Cardiac muscle cell (in vitro differentiated cells and primary cell): ENCODE results near the gene SPRR4. TPM values are rescaled to one million over a fixed set of nuclear protein-coding genes. Genes with fewer than 3 reads are reported as not detected.

Source experiments
- DNase-seq, 2 donors: peaks; one replicate each; pipeline versions ENCODE4 v3.0.0 to v3.0.0-alpha.2; 2010 to 2017; ENCODE audit warnings: low read depth in 1 of 2, low spot score in 1 of 2
- H3K27ac ChIP-seq: fragments of 200-600 bp; sonication (generic); 2 replicates; pipeline ENCODE4 v1.5.1; 2016
- H3K27me3 ChIP-seq: fragments of 200-600 bp; sonication (generic); 2 replicates; pipeline ENCODE4 v1.6.0; 2016; ENCODE audit warnings: control low read depth
- H3K36me3 ChIP-seq: fragments of 200-600 bp; sonication (generic); 2 replicates; pipeline ENCODE4 v1.5.1; 2016; ENCODE audit warnings: control low read depth
- H3K4me1 ChIP-seq: fragments of 200-600 bp; sonication (generic); 2 replicates; pipeline ENCODE4 v1.8.1; 2017; ENCODE audit warnings: low read depth, mild to moderate bottlenecking, mixed run types
- H3K4me3 ChIP-seq: fragments of 200-600 bp; sonication (generic); 2 replicates; pipeline ENCODE4 v1.5.1; 2016; ENCODE audit warnings: mild to moderate bottlenecking
- H3K9me3 ChIP-seq: fragments of 200-600 bp; sonication (generic); 2 replicates; pipeline ENCODE4 v1.5.1; 2017; ENCODE audit warnings: low read depth, mild to moderate bottlenecking, control low read depth
- polyA plus RNA-seq: library from polyadenylated mRNA; unstranded; fragments of >200 nt; fragmentation: Nextera tagmentation; extraction: Ambion mirVana; gene quantifications from 2 replicates; pipeline ENCODE4 v1.2.1, GENCODE V29; 2016
- total RNA-seq: library from RNA; depleted of rRNA; stranded (reverse); fragments of >200 nt; gene quantifications from 2 replicates; pipeline ENCODE4 v1.2.3, GENCODE V29; 2016
- TF ChIP-seq, protein P1 (sequence below): IDR thresholded peaks from 2 replicates; pipeline ENCODE4 v1.5.1; 2012; ENCODE audit warnings: low read depth, mild to moderate bottlenecking, low read length

SPRR4 gene
- total and polyA plus RNA-seq, 2 experiments from 2014 or later, result not detected

DNA sequence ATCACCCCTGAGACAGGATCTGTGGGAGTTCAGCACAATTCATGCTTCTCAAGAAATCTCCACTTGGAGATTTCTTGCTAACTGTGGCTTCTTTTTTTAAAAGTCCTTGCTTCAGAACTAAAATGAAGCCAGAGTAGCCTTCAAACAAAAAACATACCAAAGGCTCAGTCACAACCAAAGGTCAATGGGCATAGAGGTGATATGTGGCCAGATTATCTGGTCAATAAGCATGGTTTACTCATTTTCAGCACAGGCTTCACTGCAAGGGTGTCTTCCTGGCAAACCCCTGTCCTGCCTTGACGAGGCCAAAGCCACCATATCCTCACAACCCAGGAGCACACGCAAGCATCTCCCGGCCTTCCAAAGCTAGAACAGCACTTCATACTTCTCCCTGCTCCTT is 11.2 kb upstream of the SPRR4 start:
- Histone ChIP-seq H3K9me3 (no peaks in the 10 kb centered on the region), H3K4me3 (no peak overlapping the region), H3K4me1 (no peaks in the 10 kb centered on the region), H3K36me3 (no peaks in the 10 kb centered on the region), H3K27ac (no peak overlapping the region), H3K27me3 (no peaks in the 10 kb centered on the region)
- DNase-seq, result no peak
- TF ChIP-seq, protein P1, sequence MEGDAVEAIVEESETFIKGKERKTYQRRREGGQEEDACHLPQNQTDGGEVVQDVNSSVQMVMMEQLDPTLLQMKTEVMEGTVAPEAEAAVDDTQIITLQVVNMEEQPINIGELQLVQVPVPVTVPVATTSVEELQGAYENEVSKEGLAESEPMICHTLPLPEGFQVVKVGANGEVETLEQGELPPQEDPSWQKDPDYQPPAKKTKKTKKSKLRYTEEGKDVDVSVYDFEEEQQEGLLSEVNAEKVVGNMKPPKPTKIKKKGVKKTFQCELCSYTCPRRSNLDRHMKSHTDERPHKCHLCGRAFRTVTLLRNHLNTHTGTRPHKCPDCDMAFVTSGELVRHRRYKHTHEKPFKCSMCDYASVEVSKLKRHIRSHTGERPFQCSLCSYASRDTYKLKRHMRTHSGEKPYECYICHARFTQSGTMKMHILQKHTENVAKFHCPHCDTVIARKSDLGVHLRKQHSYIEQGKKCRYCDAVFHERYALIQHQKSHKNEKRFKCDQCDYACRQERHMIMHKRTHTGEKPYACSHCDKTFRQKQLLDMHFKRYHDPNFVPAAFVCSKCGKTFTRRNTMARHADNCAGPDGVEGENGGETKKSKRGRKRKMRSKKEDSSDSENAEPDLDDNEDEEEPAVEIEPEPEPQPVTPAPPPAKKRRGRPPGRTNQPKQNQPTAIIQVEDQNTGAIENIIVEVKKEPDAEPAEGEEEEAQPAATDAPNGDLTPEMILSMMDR, result no peak

- Histone ChIP-seq H3K9me3 (no peaks in the 10 kb centered on the region), H3K27me3 (no peaks in the 10 kb centered on the region), H3K4me3 (no peak overlapping the region), H3K27ac (no peak overlapping the region), H3K4me1 (no peaks in the 10 kb centered on the region), H3K36me3 (no peaks in the 10 kb centered on the region)
- TF ChIP-seq, protein P1, result no peak
- no peak for DNase-seq
These were observed 10.5 kb upstream of the SPRR4 start for GRCh38 chr1:152959801-152960451.

DNA sequence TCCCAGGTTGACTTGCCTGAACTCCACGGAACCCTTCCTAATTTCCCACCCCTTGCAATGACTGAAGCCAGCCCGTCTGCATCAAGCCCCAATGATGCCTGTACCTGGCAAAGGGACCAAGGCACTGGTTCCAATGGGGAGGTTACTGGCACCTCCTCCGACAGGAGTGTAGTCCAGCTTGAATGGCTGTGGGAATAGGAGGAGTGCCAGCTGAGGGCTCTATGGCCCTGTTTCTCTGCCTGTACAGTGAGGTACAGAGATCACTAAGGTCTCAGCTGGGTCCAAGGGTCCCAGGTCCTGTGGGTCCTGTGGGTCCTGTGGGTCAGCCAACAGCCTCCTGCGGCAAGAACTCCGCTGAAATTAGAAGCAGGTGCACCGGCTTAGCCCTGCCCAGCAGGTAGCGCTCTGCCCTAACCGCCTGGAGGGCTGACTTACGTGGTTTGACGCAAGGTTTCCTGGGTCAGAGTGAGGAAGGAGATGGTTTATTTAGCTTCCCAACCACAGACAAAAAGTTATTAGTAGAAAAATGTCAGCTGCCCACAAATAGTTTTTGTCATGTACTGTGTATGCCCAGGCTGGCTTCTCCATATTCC is 9.9 kb upstream of the SPRR4 start:
- no peak overlapping the region for H3K4me3 ChIP-seq
- no peaks in the 10 kb centered on the region for H3K4me1 ChIP-seq
- H3K9me3 ChIP-seq, result no peaks in the 10 kb centered on the region
- TF ChIP-seq, protein P1, result no peak
- no peak overlapping the region for H3K27ac ChIP-seq
- no peak for DNase-seq
- H3K36me3 ChIP-seq, result no peaks in the 10 kb centered on the region
- no peaks in the 10 kb centered on the region for H3K27me3 ChIP-seq

GRCh38 chr1:152961226-152961891 is 9.1 kb upstream of the SPRR4 start:
- Histone ChIP-seq H3K4me3 (no peak overlapping the region), H3K36me3 (no peaks in the 10 kb centered on the region), H3K27ac (no peak overlapping the region), H3K9me3 (no peaks in the 10 kb centered on the region), H3K27me3 (no peaks in the 10 kb centered on the region), H3K4me1 (no peaks in the 10 kb centered on the region)
- TF ChIP-seq, protein P1, result no peak
- no peak for DNase-seq

DNA sequence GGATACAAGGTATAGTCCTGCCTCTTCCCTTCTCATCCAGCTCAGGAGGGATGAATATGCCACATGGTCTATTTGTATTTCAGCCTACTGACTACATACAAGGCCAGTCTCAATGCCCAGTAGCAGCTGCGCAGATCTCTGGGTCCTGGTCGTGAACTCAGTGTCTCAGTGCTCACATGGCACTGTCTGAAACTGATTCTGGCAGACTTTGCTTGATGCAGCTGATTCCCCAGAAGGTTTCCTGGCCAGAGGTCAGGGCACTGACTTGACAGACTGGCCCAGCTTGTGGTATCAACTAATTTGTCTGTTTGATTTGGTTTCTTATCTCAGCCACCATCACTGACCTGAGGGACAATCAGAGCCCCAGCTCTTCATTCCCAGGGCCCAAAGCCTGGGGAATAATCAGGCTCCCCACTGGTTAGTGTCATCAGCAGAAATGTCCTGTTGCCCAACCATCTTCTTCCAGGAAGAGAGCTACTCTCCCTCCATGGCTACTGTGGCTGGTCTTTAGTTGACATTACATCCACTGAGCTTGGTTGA is 7.5 kb upstream of the SPRR4 start:
- Histone ChIP-seq H3K4me3 (no peak overlapping the region), H3K27ac (no peak overlapping the region), H3K9me3 (no peaks in the 10 kb centered on the region), H3K36me3 (no peaks in the 10 kb centered on the region), H3K27me3 (no peaks in the 10 kb centered on the region), H3K4me1 (no peaks in the 10 kb centered on the region)
- no peak for DNase-seq
- TF ChIP-seq, protein P1, result no peak
